HCT116 (cell line): ENCODE data around the gene MOV10L1.

Experiments
- CEBPB ChIP-seq: IDR thresholded peaks from 2 replicates; pipeline ENCODE4 v1.6.1; 2012; ENCODE audit warnings: low read depth
- CTCF ChIP-seq, 3 experiments: fragments of 200-600 bp in 1 of 3; sonication (generic) in 1 of 3; IDR thresholded peaks in 2 of 3; conservative IDR thresholded peaks in 1 of 3; 2 replicates each; pipeline ENCODE4 v1.5.1; 2012 to 2017; ENCODE audit warnings: low read depth in 2 of 3, low read length in 2 of 3, antibody characterized with exemption in 1 of 3, borderline replicate concordance in 1 of 3, control low read depth in 1 of 3, mild to moderate bottlenecking in 1 of 3, mixed read lengths in 1 of 3, mixed run types in 1 of 3, moderate library complexity in 1 of 3; ENCODE audit not compliant: insufficient read depth in 1 of 3
- EZH2 ChIP-seq: fragments of 200-600 bp; sonication (generic); IDR thresholded peaks from 2 replicates; pipeline ENCODE4 v1.6.1; 2017; ENCODE audit warnings: antibody characterized with exemption, mixed run types
- EZH2phosphoT487 ChIP-seq: fragments of 200-600 bp; IDR thresholded peaks from 2 replicates; pipeline ENCODE4 v1.6.1; 2018; ENCODE audit warnings: antibody characterized with exemption, borderline replicate concordance
- FOSL1 ChIP-seq: IDR thresholded peaks from 2 replicates; pipeline ENCODE4 v1.6.1; 2012; ENCODE audit warnings: low read depth
- MAX ChIP-seq: IDR thresholded peaks from 2 replicates; pipeline ENCODE4 v1.6.1; 2012
- POLR2AphosphoS5 ChIP-seq: IDR thresholded peaks from 2 replicates; pipeline ENCODE4 v1.6.1; 2011; ENCODE audit warnings: mild to moderate bottlenecking, low read depth, low read length, moderate library complexity
- RAD21 ChIP-seq: IDR thresholded peaks from 2 replicates; pipeline ENCODE4 v1.6.1; 2012; ENCODE audit warnings: low read depth, mild to moderate bottlenecking
- ZFX ChIP-seq: fragments of 450-650 bp; IDR thresholded peaks from 2 replicates; pipeline ENCODE4 v1.6.1; 2017
- ZNF274 ChIP-seq: fragments of 200-500 bp; sonication (Bioruptor generic); IDR thresholded peaks from 2 replicates; pipeline ENCODE4 v1.6.1; 2014; ENCODE audit warnings: mild to moderate bottlenecking, low read depth, low read length, inconsistent platforms
- TF ChIP-seq, protein P1 (sequence below): IDR thresholded peaks from 2 replicates; pipeline ENCODE4 v1.6.1; 2012; ENCODE audit warnings: low read depth

GRCh38 chr22:50178871-50179869 is 89.4 kb downstream of the MOV10L1 start:
- TF ChIP-seq CEBPB (no peak), CTCF (IDR thresholded peaks at IDR 0.05 in 2 of 3, conservative IDR thresholded peaks at IDR 0.05 in 1 of 3; ENCODE audit: borderline replicate concordance in 1 of 3, insufficient read depth in 1 of 3, low read depth in 2 of 3, low read length in 2 of 3) (no peak), RAD21 (no peak), ZNF274 (no peak), EZH2 (no peak), EZH2phosphoT487 (no peak), FOSL1 (no peak), POLR2AphosphoS5 (no peak), MAX (no peak), ZFX (no peak)
- TF ChIP-seq, protein P1, sequence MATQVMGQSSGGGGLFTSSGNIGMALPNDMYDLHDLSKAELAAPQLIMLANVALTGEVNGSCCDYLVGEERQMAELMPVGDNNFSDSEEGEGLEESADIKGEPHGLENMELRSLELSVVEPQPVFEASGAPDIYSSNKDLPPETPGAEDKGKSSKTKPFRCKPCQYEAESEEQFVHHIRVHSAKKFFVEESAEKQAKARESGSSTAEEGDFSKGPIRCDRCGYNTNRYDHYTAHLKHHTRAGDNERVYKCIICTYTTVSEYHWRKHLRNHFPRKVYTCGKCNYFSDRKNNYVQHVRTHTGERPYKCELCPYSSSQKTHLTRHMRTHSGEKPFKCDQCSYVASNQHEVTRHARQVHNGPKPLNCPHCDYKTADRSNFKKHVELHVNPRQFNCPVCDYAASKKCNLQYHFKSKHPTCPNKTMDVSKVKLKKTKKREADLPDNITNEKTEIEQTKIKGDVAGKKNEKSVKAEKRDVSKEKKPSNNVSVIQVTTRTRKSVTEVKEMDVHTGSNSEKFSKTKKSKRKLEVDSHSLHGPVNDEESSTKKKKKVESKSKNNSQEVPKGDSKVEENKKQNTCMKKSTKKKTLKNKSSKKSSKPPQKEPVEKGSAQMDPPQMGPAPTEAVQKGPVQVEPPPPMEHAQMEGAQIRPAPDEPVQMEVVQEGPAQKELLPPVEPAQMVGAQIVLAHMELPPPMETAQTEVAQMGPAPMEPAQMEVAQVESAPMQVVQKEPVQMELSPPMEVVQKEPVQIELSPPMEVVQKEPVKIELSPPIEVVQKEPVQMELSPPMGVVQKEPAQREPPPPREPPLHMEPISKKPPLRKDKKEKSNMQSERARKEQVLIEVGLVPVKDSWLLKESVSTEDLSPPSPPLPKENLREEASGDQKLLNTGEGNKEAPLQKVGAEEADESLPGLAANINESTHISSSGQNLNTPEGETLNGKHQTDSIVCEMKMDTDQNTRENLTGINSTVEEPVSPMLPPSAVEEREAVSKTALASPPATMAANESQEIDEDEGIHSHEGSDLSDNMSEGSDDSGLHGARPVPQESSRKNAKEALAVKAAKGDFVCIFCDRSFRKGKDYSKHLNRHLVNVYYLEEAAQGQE: no peak
